ENCODE measurements around the gene SLC7A8.
"Not testable (repeated sequence)": the region's sequence is repeated elsewhere in the genome, so short reads cannot be mapped to it uniquely, and the experiment has no call there.

The SLC7A8 gene

DNA sequence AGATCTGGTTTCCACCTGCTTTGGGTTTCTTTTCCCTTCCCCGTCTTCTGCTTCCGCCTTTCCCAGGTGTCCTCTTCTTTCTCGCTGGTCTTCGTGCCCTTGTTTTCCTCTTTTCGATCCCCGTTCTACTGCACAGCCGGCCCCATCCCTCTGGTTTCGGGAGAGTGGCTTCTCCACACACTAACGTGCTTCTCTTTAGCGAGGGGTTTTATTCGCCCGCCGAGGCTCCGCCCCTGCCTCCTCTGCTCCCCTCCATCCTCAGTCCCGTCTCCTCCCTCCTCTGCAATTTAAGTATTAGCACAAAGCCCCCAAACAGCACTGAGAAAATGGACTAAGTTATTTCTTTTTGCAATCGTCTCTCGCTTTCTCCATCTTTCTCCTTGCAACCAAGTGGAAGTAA is at the start of gene SLC7A8:
Gene SLC7A8, minus strand, starts transcription at position 182 of the 400 bp plus-strand sequence. CDS start 746 bp downstream, outside the sequence.
- peak; percentile 45 for DNase-seq (ENCODE audit: low read depth)

DNA sequence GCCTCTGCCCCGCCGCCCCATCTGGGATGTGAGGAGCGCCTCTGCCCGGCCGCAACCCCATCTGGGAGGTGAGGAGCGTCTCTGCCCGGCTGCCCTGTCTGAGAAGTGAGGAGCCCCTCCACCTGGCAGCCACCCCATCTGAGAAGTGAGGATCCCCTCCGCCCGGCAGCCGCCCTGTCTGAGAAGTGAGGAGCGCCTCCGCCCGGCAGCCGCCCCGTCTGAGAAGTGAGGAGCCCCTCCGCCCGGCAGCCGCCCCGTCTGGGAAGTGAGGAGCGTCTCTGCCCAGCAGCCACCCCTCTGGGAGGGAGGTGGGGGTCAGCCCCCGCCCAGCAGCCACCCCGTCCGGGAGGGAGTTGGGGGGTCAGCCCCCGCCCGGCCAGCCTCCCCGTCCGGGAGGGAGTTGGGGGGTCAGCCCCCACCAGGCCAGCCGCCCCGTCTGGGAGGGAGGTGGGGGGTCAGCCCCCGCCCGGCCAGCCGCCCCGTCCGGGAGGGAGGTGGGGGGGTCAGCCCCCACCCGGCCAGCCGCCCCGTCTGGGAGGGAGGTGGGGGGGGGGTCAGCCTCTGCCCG is 48.9 kb upstream of the SLC7A8 start:
- not testable (repeated sequence) for DNase-seq (ENCODE audit: low read depth)

DNA sequence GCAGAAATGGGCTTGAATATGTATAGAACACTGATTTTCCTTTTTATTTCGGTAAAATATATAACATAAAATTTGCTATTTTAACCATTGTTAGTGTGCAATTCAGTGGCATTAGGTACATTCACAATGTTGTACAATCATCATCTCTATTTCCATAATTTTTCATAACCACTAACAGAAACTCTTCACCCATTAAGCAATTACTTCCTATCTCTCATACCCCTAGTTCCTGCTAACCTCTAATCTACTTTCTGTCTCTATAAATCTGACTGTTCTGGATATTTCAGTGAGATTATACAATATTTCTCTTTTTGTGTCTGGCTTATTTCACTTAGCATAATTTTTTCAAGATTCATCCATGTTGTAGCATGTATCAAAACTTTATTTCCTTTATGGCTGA is 45.4 kb upstream of the SLC7A8 start:
- DNase-seq (ENCODE audit: low read depth), result peak; percentile 49

DNA sequence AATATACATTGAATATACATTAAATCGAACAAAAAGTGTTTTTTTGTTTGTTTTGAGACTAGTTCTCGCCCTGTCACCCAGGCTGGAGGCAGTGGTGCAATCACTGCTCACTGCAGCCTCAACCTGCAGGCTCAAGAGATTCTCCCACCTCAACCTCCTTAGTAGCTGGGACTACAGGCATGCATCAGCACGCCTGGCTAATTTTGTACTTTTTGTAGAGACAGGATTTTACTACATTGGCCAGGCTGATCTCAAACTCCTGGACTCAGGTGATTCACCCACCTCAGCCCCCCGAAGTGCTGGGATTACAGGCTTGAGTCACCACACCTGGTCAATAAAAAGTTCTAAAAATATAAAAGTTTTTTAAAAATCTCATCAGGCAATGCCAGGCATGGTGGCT is 44.1 kb upstream of the SLC7A8 start:
- DNase-seq (ENCODE audit: low read depth), result no peak

DNA sequence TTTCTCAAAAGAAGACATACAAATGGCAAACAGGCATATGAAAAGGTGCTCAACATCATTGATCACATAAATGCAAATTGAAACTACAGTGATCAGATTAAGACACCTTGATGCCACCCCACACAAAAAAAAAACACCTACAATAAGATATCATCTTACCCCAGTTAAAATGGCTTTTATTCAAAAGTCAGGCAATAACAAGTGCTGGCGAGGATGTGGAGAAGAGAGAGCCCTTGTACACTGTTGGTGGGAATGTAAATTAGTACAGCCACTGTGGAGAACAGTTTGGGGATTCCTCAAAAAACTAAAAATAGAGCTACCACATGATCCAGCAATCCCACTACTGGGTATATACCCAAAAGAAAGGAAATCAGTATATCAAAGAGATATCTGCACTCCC is 41.5 kb upstream of the SLC7A8 start:
- not testable (repeated sequence) for DNase-seq (ENCODE audit: low read depth)

DNA sequence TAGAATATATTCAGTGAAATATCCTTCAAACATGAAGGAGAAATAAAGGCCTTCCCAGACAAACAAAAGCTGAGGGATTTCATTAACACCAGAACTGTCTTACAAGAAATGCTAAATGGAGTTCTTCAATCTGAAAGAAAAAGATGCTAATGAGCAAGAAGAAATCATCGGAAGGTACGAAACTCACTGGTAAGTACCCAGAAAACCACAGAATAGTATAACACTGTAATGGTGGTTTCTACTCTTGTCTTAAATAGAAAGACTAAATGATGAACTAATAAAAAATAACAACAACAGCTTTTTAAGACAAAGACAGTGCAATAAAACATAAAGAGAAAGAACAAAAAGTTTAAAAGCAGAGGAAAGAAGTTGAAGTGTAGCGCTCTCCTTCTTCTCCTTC is 35.6 kb upstream of the SLC7A8 start:
- no peak for DNase-seq (ENCODE audit: low read depth)

DNA sequence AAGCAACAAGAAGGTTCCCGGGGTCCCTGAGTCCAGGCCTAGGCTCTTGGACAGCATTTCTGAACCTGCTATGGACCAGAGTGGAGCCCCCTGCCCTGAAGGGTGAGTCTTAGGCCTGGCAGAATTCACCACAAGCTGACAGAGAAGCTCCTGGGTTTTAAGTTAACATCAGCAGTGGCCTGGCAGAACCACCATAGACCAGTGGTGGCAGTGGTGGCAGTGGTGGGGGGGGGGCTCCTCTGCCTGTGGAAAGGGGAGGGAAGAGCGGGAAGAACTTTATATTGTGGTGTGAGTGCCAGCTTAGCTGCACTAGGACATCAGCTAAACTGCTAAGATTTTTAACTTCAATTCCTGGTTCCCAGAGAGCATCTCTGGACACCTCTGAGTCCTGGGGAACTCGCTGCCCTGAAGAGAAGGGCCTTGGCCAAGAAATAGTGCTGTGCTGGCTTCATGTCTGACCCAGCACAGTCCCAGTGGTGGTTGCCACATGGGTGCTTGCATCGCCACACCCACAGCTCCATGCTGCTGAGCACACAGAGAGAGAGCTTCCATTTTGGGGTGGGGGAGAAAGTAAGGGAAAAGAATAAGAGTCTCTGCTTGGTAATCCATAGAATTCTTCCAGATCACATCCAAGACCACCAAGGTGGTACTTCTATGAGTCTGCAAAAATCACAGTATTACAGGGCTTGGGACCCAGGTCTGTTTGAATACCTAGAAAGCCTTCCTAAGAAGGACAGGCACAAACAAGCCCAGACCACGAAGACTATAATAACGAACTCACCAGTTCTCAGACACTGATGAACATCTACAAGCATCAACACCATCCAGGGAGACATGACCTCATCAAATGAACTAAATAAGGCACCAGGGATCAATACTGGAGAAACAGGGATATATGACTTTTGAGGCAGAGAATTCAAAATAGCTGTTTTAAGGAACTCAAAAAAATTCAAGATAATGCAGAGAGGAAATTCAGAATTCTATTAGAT is 33.9 kb upstream of the SLC7A8 start:
- DNase-seq (ENCODE audit: low read depth), result no peak

DNA sequence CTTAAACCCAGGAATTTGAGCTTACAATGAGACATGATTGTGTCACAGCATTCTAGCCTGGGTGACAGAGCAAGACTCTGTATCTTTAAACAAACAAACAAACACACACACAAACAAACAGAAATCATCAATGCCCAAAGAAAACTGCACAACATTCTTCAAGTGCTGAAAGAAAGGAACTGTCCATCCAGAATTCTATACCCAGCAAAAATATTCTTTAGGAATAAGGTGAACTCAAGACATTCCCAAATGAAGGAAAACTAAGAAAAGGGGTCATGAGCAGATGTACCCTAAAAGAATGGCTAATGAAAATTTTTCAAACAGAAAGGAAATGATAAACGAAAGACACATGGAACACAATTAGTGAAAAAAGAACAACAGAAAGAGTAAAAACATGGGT is 32.0 kb upstream of the SLC7A8 start:
- DNase-seq (ENCODE audit: low read depth), result no peak

DNA sequence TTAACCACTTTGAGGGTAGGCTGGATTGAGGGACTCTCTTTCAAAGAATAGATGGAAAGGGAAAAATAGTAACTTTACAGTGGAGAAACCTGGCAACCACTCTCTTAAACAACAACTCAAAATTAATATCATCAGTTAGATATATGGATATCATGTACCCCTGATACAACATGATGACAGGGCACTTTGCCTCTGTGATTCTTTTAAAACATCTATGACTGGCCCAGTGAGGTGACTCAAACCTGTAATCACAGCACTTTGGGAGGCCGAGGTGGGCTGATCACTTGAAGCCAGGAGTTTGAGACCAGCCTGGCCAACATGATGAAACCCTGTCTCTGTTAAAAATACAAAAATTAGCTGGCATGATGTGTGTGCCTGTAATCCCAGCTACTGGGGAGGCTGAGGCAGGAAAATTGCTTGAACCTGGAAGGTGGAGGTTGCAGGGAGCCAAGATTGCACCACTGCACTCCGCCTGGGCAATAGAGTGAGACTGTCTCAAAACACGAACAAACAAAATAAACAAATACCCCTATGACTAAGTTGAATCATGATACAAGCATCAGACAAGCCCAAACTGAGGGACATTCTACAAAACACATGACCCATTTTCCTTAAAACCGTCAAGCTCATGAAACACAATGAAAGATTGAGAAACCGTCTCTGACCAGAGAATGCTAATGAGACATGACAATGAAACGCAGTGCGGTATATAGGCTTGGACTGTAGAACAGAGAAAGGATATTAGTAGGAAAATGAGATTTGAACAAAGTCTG is 26.4 kb upstream of the SLC7A8 start:
- peak; percentile 66 for DNase-seq (ENCODE audit: low read depth)

DNA sequence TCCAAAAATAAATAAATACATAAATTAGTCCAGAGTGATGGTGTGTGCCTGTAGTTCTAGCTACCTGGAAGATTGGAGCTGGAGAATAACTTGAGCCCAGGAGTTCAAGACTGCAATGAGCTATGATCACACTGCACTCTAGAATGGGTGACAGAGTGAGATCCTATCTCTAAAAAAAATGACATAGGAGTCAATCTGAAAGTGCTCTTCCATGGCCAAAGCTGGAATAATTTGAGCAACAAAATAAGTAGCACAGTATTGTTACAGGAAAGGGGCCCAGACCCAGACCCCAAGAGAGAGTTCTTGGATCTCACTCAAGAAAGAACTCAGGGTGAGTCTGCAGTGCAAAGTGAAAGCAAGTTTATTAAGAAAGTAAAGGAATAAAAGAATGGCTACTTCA is 24.9 kb upstream of the SLC7A8 start:
- DNase-seq (ENCODE audit: low read depth), result no peak

DNA sequence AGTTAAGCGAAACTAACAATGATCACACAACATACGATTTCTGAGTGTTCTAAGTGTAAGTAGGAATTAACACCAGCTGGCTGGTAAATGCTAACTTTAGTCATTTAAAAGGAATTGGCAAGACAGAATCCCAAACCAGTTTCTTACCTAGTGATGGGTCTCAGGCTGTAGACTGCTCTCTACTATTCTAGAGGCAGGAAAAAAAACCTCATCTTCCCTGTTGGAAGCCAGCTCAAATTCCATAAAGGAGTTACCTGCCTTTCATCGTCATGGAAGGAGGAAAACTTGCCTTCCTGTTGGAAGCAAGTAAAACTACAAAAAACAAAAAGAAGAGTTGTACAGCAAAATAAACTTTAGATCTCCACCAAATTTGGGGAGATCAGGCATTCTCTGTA is 23.7 kb upstream of the SLC7A8 start:
- DNase-seq (ENCODE audit: low read depth), result no peak

DNA sequence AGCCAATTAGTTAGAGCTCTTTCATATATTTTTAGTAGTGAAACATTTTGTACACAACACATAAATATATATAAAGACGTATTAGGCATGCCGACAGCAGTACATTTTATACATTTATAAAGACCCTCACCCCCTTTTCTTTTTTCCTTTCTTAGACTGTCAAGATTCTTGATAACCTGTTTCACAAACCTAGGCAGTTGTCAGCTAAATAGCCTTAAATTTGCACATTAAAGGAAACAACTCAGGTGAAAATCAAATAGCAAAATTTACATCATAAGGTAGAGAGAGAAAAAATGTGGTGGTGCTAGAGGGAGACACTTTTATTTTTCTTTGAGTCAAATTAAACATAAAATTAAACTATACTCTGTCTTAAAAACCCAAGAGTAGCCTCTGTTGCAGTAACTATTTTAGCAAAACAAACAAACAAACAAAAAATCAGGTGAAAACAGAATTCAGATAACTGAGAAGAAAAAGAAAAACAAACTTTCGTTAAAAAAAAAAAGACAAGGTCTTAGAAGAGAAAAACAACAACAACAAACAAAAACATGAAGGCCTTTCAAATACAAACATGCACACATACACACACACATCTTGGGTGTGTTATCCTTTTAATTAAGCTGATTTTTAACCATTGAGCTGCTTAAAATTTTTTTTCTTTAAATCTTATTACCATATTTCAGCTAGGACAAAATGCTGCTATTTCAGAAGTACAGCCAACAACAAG is 23.1 kb upstream of the SLC7A8 start:
- DNase-seq (ENCODE audit: low read depth), result no peak

DNA sequence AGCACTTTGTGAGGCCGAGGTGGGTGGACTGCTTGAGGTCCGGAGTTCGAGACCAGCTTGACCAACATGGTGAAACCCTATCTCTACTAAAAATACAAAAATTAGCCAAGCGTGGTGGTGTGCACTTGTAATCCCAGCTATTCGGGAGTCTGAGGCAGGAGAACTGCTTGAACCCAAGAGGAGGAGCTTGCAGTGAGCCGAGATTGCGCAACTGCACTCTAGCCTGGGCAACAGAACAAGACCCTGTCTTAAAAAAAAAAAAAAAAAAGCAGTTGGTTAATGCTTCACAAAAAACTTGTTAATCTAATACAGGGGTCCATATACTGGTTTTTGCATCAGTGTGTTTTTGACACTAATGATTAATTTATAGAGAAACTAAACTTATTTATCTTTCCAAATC is 18.5 kb upstream of the SLC7A8 start:
- no peak for DNase-seq (ENCODE audit: low read depth)

DNA sequence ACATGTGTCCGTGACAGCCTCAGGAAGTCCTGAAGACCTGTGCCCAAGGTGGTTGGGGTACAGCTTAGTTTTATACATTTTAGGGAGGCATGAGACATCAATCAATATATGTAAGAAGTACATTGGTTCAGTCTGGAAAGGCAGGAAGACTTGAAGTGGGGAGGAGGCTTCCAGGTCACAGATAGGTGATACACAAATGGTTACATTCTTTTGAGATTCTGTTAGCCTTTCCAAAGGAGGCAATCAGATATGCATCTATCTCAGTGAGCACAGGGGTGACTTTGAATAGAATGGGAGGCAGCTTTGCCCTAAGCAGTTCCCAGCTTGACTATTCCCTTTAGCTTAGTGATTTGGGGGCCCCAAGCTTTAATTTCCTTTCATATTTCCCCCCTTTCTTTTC is 15.7 kb upstream of the SLC7A8 start:
- DNase-seq (ENCODE audit: low read depth), result not testable (repeated sequence)

DNA sequence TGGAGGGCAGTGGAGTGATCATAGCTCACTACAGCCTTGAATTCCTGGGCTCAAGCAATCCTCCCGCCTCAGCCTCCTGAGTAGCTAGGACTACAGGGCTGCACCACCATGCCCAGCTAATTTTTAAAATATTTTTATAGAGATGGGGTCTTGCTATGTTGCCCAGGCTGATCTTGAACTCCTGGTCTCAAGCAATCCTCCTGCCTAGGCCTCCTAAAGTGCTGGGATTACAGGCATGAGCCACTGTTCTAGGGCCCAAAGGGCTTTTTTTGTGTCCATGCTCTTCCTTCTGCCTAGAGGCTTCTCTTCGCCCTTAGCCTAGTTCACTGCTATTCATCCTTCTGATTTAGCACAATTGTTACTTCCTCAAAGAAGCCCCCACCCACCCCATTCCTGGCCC is 13.0 kb upstream of the SLC7A8 start:
- not testable (repeated sequence) for DNase-seq (ENCODE audit: low read depth)

DNA sequence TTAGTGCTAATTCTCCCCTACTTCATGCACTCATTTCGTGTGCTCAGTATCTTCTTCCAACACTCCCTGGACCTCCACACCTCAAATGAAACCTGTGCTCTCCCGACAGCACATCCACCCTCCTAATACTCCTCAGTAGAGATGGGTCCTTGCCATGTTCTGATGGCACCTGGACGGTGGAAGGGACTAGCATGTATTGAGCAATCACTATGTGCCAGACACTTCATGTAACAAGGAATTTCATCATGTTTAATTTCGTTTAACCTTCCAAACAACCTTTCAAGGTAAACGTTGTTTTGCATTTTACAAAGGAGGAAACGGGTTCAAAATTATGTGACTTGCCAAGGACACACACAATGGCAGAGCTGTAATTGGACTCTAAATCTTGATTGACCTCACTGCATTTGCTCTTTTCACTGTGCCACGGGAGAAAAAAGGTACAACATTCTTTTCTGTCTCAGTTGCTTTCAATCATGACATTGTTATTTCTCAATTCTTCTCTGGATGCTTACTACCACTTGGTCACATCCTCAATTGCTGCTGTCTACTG is 12.2 kb upstream of the SLC7A8 start:
- no peak for DNase-seq (ENCODE audit: low read depth)

DNA sequence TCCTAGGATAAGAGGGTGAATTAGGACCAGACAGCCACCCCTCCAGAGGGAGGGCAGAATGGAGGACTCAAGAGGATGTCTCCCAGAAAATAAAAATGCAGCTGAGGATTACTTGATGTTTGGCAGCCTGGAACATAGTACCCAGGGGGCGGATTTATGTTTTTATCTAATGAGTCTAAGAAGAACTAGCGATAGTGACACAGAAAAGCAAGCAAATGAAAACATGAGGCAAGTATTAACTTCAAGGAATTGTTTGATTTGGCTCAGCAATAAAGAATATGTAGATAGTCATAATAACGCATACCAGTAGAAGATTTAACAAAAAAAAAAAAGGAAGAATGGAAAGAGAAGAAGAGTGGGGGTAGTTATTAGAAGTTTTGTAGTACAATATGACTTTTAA is 10.0 kb upstream of the SLC7A8 start:
- DNase-seq (ENCODE audit: low read depth), result no peak

DNA sequence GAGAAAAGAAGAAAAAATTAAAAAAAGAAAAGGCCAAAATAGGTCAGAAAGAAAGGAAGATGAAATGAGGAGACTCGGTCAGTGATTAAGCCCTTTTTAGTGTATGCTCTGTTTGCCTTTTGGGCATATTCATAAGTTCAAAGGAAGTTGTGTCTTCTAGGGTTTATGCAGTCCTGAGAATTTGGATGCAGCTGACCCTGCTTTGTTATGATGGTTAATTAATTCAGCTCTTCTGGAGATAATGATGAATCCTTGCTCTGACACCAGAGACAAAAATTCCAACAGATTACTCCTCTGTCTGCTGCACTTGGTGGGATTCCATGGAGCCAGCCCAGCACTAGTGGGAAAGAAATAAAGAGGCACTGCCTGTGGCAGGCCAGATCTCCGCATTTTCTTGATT is 4.5 kb upstream of the SLC7A8 start:
- DNase-seq (ENCODE audit: low read depth), result no peak

DNA sequence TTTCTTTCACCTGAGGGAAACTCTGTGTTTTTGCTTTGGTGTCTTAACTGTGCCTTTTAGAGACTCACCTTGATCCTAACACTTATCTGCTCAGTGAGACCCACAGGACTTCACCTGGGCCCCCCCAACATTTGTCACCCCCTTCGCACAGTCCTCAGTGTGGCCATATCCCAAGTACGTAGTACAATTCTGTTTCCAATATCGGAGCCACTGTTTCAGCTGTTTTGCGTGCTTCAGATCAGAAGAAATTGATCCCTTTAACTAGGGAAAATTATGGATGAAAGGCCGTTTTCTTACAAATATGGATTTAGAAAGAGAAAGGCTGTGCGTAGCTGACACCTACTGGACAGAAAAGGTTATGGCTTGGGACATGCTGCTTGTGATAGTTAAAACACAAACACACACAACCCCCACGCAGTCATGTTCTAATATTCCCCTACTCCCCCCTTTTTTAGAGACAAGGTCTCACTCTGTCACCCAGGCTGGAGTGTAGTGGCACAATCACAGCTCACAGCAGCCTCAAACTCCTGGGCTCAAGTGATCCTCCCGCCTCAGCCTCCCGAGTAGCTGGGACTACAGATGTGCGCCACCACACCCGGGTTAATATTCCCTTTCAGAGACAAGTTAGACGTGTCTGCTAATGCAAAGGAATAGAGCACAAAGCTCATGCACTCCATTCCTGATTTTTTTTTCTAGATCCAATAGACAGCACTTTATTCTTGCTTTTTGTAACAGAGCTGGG is 3.6 kb upstream of the SLC7A8 start:
- DNase-seq (ENCODE audit: low read depth), result peak; percentile 73

DNA sequence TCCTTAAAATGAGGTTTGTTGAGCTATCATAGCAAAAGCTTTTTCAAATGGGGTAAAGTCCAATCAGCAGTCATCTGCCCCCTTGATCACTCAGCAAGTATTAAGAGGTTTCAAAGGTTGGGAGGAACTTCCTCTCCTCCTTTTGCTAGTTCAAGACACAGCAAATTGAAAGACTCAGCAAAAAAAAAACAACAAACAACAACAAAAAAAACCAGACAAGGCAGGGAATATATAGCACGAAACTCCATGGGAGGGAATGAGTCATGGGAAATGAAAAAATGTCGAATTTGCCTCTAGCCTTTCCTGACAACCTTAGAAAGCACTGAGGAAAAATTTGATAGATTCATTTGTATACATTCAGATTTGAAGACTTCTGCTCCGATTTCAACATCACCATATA is 1.6 kb upstream of the SLC7A8 start:
- DNase-seq (ENCODE audit: low read depth), result peak; percentile 29

DNA sequence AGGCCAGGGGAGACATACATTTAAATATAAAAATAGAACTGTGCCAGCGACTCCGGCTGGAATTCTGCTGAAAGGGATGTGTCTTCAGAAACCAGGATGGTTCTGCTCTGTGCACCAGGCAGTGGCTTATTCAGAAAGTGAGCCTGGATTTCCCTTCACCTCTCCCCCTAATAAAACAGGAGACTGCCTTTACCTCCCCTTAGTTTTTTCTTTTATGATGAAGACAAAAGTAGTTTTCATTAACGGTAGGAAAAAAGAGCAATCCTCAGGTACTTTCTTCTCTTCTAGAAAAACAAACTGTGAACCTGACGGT is 346 bp downstream of the SLC7A8 start:
- no peak for DNase-seq (ENCODE audit: low read depth)

Measured in amniotic epithelial cell (primary cell).